HG02973 (cell line): ENCODE results near the gene RNF32.
"Not testable (repeated sequence)": the region's sequence is repeated elsewhere in the genome, so short reads cannot be mapped to it uniquely, and the experiment has no call there.

Experiments used
- ATAC-seq: cut with Tn5 transposase; IDR thresholded peaks from one replicate; pipeline ENCODE4 v1.9.1; 2021; ENCODE audit warnings: moderate library complexity; ENCODE audit not compliant: unreplicated experiment

Gene RNF32

GRCh38 chr7:156640949-156641485 is 443 bp downstream of the RNF32 start:
- peak; percentile 48 for ATAC-seq

- ATAC-seq, result no peak
Measured at GRCh38 chr7:156642306-156643045, 1.9 kb downstream of the RNF32 start.

GRCh38 chr7:156647330-156647729 is 6.8 kb downstream of the RNF32 start:
- ATAC-seq, result not testable (repeated sequence)

GRCh38 chr7:156650042-156650441 is 9.5 kb downstream of the RNF32 start:
- ATAC-seq, result no peak

- no peak for ATAC-seq
Measured at GRCh38 chr7:156651474-156651873, 10.9 kb downstream of the RNF32 start.

GRCh38 chr7:156652886-156653568 is 12.5 kb downstream of the RNF32 start:
- ATAC-seq, result no peak

- ATAC-seq, result no peak
Measured at GRCh38 chr7:156654511-156655234, 14.1 kb downstream of the RNF32 start.

- no peak for ATAC-seq
Measured at GRCh38 chr7:156655251-156655650, 14.7 kb downstream of the RNF32 start.

GRCh38 chr7:156655983-156656382 is 15.4 kb downstream of the RNF32 start:
- no peak for ATAC-seq

GRCh38 chr7:156656598-156656997 is 16.0 kb downstream of the RNF32 start:
- peak; percentile 42 for ATAC-seq

- ATAC-seq, result no peak
Measured at GRCh38 chr7:156657681-156658080, 17.1 kb downstream of the RNF32 start.

GRCh38 chr7:156659203-156659602 is 18.6 kb downstream of the RNF32 start:
- ATAC-seq, result no peak

GRCh38 chr7:156659961-156660360 is 19.4 kb downstream of the RNF32 start:
- ATAC-seq, result no peak

- ATAC-seq, result no peak
Measured at GRCh38 chr7:156661637-156662036, 21.1 kb downstream of the RNF32 start.

GRCh38 chr7:156662277-156662676 is 21.7 kb downstream of the RNF32 start:
- ATAC-seq, result no peak

- no peak for ATAC-seq
Measured at GRCh38 chr7:156665101-156665500, 24.5 kb downstream of the RNF32 start.

- no peak for ATAC-seq
Measured at GRCh38 chr7:156666368-156667109, 26.0 kb downstream of the RNF32 start.

GRCh38 chr7:156667110-156667426 is 26.5 kb downstream of the RNF32 start:
- no peak for ATAC-seq

- ATAC-seq, result no peak
Measured at GRCh38 chr7:156668130-156668741, 27.7 kb downstream of the RNF32 start.

- no peak for ATAC-seq
Measured at GRCh38 chr7:156669035-156669828, 28.7 kb downstream of the RNF32 start.
